Epithelial cell of umbilical artery (primary cell): Measurements from ENCODE around the gene A2M. TPM values are rescaled to one million over a fixed set of nuclear protein-coding genes. Genes with fewer than 3 reads are reported as not detected.

Source experiments
- total RNA-seq: library from RNA; depleted of rRNA; stranded (reverse); fragments of >200 nt; gene quantifications from 2 replicates; pipeline ENCODE4 v1.2.3, GENCODE V29; 2014

A2M gene
- 3.5 and 6.5 TPM in 2 replicates for total RNA-seq

DNA sequence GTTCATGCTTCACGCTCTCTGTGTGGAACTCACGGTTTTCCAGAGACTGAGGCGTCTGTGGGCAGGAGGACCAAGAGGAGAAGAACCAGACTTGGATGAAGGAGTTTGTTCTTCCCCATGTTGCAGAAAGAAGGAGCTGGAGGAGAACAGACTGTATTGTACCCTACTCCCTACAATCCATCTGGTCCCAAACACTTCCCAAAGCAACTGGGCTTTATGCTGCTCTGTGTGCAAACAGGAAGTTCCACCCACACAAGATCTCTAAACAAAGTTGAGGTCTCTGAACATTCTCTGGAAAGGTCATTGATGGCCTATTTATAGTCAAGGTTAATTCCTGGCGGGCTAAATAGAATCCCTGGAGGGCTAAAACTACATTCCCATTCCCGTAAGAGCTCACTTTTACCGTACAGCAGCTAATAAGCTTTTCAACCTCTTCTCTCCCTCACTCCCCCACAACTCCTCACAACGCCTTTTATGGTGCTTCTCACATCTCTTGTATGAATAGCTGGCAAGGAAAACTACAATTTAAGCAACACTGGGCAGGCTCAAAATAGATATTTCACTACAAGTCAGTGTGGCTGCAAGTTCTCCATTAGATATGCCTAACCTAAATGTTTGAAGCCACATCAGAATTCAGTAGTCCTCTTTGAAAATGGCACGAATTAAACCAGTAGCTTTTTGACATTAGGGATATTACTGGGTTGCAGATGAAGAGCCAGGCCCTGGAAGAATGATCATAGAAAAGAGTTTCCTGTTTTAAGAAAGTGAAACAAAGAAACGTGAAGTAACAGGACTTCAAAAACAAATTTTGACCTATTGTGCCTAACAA, at the start of gene A2M:
A2M (minus strand) TSS at position 189 of the 829 bp plus-strand sequence; CDS start at position 119, 70 bp downstream.

Other genes with a start within 250 kb of the A2M start
- 9.7 and 13.4 TPM in 2 replicates for gene PHC1, start 201.4 kb downstream of the A2M start, total RNA-seq
- 154 and 155 TPM in 2 replicates for gene M6PR, start 166.3 kb downstream of the A2M start, total RNA-seq
- gene KLRG1, start 126.4 kb downstream of the A2M start, total RNA-seq: 14.3 and 40.9 TPM in 2 replicates
- gene PZP, start 92.5 kb upstream of the A2M start, total RNA-seq: 0.30 and 0.97 TPM in 2 replicates